DND-41 (cell line): Measurements from ENCODE around the gene YIPF3.
A peak's percentile ranks its signal among the peaks of the same experiment; 100 is the strongest.

ENCODE experiments used
- ATAC-seq: fragments of 200-7000 bp; cut with Tn5 transposase; 3 replicates; pipeline ENCODE4 v1.9.1; 2021; ENCODE audit warnings: low read depth; ENCODE audit not compliant: insufficient read depth
- DNase-seq: peaks from one replicate; pipeline ENCODE4 v3.0.0-alpha.2; 2020
- H2AFZ ChIP-seq: 2 replicates; pipeline ENCODE4 v1.6.0; 2012; ENCODE audit warnings: low read depth, low read length
- H3K27ac ChIP-seq: 2 replicates; pipeline ENCODE4 v1.5.1; 2012; ENCODE audit warnings: low read length, inconsistent platforms
- H3K27me3 ChIP-seq: fragments of 200-600 bp; sonication (generic); 2 replicates; pipeline ENCODE4 v1.6.0; 2012; ENCODE audit warnings: low read length, mild to moderate bottlenecking, inconsistent platforms; ENCODE audit not compliant: insufficient read depth, poor library complexity
- H3K36me3 ChIP-seq: 2 replicates; pipeline ENCODE4 v1.5.1; 2012; ENCODE audit warnings: low read length, inconsistent platforms; ENCODE audit not compliant: insufficient read depth
- H3K4me1 ChIP-seq: 2 replicates; pipeline ENCODE4 v1.5.1; 2012; ENCODE audit warnings: mild to moderate bottlenecking, low read length; ENCODE audit not compliant: insufficient read depth
- H3K4me2 ChIP-seq: 2 replicates; pipeline ENCODE4 v1.6.0; 2012; ENCODE audit warnings: mild to moderate bottlenecking, moderate library complexity, low read length, inconsistent platforms; ENCODE audit not compliant: insufficient read depth
- H3K4me3 ChIP-seq, 2 experiments: fragments of 200-600 bp in 1 of 2; shearing (Covaris generic) in 1 of 2; 2 replicates each; pipeline ENCODE4 v1.5.1; 2012 to 2016; ENCODE audit warnings: inconsistent platforms in 2 of 2, low read length in 2 of 2, mild to moderate bottlenecking in 2 of 2, low read depth in 1 of 2, moderate library complexity in 1 of 2
- H3K79me2 ChIP-seq: 2 replicates; pipeline ENCODE4 v1.6.0; 2012; ENCODE audit warnings: low read length, inconsistent platforms; ENCODE audit not compliant: insufficient read depth
- H3K9ac ChIP-seq: 2 replicates; pipeline ENCODE4 v1.6.0; 2012; ENCODE audit warnings: low read depth, mild to moderate bottlenecking, inconsistent platforms, low read length, moderate library complexity
- H3K9me3 ChIP-seq: 2 replicates; pipeline ENCODE4 v1.5.1; 2012; ENCODE audit warnings: low read length, moderate library complexity, mild to moderate bottlenecking, inconsistent platforms; ENCODE audit not compliant: insufficient read depth, severe bottlenecking
- H4K20me1 ChIP-seq: 2 replicates; pipeline ENCODE4 v1.6.0; 2012; ENCODE audit warnings: low read length; ENCODE audit not compliant: insufficient read depth
- EZH2 ChIP-seq: IDR thresholded peaks from 3 replicates; pipeline ENCODE4 v1.6.1; 2012; ENCODE audit warnings: borderline replicate concordance, low read depth, mild to moderate bottlenecking, moderate library complexity, low read length, inconsistent platforms; ENCODE audit not compliant: severe bottlenecking
- TF ChIP-seq, protein P1 (sequence below): IDR thresholded peaks from 2 replicates; pipeline ENCODE4 v1.5.1; 2012; ENCODE audit warnings: borderline replicate concordance, low read length, moderate library complexity, mild to moderate bottlenecking; ENCODE audit not compliant: poor library complexity, severe bottlenecking; ENCODE audit errors: extremely low read depth

YIPF3 gene

GRCh38 chr6:43478008-43478372, 38.7 kb downstream of the YIPF3 start:
- Histone ChIP-seq H3K9ac (peak overlapping the region; percentile 67), H3K27ac (peak overlapping the region; percentile 76)

GRCh38 chr6:43477235-43478007, 39.3 kb downstream of the YIPF3 start, which contains the start of gene TJAP1:
Gene TJAP1, plus strand, starts transcription at chr6:43477570. Its CDS starts 21,432 bp downstream, at chr6:43499002.
- peaks cover 28% of the 10 kb centered on the region for H3K4me1 ChIP-seq
- peak within 1 kb of the TSS; percentile 88 for H3K4me2 ChIP-seq
- peak within 1 kb of the TSS; percentile 76 for H3K27ac ChIP-seq
- H3K79me2 ChIP-seq: peaks cover 37% of the 10 kb centered on the region
- H3K9me3 ChIP-seq: no peaks in the 10 kb centered on the region
- H3K9ac ChIP-seq: peak within 1 kb of the TSS; percentile 67
- H3K4me3 ChIP-seq: peak within 1 kb of the TSS; percentile 82 to 87
- no peaks in the 10 kb centered on the region for H3K36me3 ChIP-seq
- H3K27me3 ChIP-seq: no peaks in the 10 kb centered on the region
- DNase-seq (peak; percentile 94), ATAC-seq (peak; percentile 97)
- TF ChIP-seq, protein P1, sequence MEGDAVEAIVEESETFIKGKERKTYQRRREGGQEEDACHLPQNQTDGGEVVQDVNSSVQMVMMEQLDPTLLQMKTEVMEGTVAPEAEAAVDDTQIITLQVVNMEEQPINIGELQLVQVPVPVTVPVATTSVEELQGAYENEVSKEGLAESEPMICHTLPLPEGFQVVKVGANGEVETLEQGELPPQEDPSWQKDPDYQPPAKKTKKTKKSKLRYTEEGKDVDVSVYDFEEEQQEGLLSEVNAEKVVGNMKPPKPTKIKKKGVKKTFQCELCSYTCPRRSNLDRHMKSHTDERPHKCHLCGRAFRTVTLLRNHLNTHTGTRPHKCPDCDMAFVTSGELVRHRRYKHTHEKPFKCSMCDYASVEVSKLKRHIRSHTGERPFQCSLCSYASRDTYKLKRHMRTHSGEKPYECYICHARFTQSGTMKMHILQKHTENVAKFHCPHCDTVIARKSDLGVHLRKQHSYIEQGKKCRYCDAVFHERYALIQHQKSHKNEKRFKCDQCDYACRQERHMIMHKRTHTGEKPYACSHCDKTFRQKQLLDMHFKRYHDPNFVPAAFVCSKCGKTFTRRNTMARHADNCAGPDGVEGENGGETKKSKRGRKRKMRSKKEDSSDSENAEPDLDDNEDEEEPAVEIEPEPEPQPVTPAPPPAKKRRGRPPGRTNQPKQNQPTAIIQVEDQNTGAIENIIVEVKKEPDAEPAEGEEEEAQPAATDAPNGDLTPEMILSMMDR: no peak
- no peak for TF ChIP-seq EZH2
- H4K20me1 ChIP-seq: no peaks in the 10 kb centered on the region
- H2AFZ ChIP-seq: peak within 1 kb of the TSS; percentile 85

More at GRCh38 chr6:43478008-43478372, 38.7 kb downstream of the YIPF3 start:
- DNase-seq (no peak), ATAC-seq (peak; percentile 5; the same call in 1 of the 3 replicates)
- peak overlapping the region; percentile 88 for H3K4me2 ChIP-seq
- H3K36me3 ChIP-seq: no peaks in the 10 kb centered on the region
- no peaks in the 10 kb centered on the region for H3K9me3 ChIP-seq
- no peaks in the 10 kb centered on the region for H4K20me1 ChIP-seq
- peak overlapping the region; percentile 85 for H2AFZ ChIP-seq
- peaks cover 28% of the 10 kb centered on the region for H3K4me1 ChIP-seq
- peaks cover 41% of the 10 kb centered on the region for H3K79me2 ChIP-seq
- TF ChIP-seq, protein P1: no peak
- TF ChIP-seq EZH2: no peak
- H3K4me3 ChIP-seq: peak overlapping the region; percentile 82 to 87
- H3K27me3 ChIP-seq: no peaks in the 10 kb centered on the region

DNA sequence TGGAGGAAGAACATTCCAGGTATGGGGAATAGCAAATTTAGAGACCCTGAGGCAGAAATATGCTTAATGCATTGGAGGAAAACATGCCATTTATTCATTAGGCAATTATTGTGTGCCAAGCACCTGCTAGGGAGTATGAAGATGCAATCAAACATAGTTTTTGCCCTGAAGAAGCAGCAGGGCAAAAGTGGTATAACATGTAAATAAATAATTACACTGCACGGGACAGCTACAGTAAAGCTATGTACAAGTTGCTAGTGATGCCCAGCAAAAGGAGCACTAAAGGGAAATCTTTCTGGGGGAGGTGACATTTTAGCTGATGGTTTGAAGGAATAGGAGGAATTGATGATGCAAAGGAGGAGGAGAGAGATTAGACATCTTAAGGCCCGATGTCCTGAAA, 40.0 kb downstream of the YIPF3 start:
- peaks cover 30% of the 10 kb centered on the region for H3K79me2 ChIP-seq
- H4K20me1 ChIP-seq: no peaks in the 10 kb centered on the region
- H3K4me1 ChIP-seq: peaks cover 28% of the 10 kb centered on the region
- H3K9ac ChIP-seq: peak overlapping the region; percentile 67
- no peak for TF ChIP-seq EZH2
- TF ChIP-seq, protein P1: no peak
- H3K27ac ChIP-seq: no peak overlapping the region
- H3K36me3 ChIP-seq: no peaks in the 10 kb centered on the region
- H3K9me3 ChIP-seq: no peaks in the 10 kb centered on the region
- DNase-seq (no peak), ATAC-seq (no peak)
- peak overlapping the region; percentile 85 for H2AFZ ChIP-seq
- H3K4me2 ChIP-seq: peak overlapping the region; percentile 88
- no peaks in the 10 kb centered on the region for H3K27me3 ChIP-seq
- H3K4me3 ChIP-seq: peak overlapping the region; percentile 82 to 87; a peak in 3 of 4 replicates
